Astrocyte of the cerebellum (primary cell): ENCODE data around the gene ZNF253.
"Not testable (repeated sequence)": the region's sequence is repeated elsewhere in the genome, so short reads cannot be mapped to it uniquely, and the experiment has no call there.

Experiments used
- DNase-seq: peaks from one replicate; pipeline ENCODE4 v3.0.0-alpha.2; 2011; ENCODE audit warnings: low read depth
- H3K4me3 ChIP-seq: 2 replicates; pipeline ENCODE4 v1.5.1; 2011; ENCODE audit warnings: mild to moderate bottlenecking, low read depth, low read length, moderate library complexity
- in situ Hi-C: cut with HindIII; loops from 2 replicates; pipeline ENCODE4 v1.10.0; 2017; ENCODE audit warnings: low sequenced_read_pairs
- TF ChIP-seq, protein P1 (sequence below): IDR thresholded peaks from 2 replicates; pipeline ENCODE4 v1.5.1; 2012; ENCODE audit warnings: low read length, low read depth, moderate library complexity, mild to moderate bottlenecking; ENCODE audit errors: missing control alignments

The ZNF253 gene

DNA sequence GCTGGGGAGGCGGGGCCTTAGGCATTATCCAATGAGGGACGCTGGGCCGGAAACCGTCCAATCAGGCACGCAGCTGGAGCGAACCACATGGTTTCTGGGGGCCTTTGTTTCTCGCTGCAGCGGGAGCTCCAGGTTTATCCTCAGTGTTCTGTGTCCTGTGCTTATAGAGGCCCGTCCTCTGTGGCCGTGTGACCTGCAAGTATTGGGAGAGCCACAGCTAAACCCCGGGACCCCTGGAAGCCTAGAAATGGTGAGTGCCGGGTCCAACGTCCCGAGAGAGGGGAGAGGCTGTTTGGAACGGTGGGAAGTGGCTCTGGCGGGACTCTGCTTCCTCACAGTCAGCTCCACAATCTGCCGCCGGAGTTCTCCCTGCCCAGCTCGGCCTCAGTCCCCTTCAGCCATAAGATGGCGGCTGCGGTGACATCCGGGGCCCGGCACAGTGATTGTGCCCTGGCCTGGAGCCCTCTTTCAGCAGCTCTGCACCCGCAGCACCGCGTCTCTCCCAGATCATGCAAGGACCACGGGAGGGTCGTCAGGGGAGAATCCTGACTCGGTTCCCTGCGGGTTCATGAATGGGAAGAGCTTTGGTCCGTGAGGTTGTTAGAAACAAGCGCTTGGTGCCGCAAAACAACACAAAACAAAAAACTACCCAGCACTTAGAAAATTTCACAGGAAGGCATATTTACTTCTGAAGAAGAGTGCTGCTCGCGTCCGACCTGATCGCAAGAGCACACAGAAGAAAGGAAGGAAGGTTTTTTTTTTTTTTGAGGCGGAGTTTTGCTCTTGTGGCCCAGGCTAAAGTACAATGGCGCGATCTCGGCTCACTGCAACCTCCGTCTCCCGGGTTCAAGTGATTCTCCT, at the start of gene ZNF253:
ZNF253 (plus strand) TSS at position 133 of the 861 bp plus-strand sequence; CDS start at position 248, 115 bp downstream.
- H3K4me3 ChIP-seq, result peak within 1 kb of the TSS; percentile 78
- peak; percentile 80 for DNase-seq
- in situ Hi-C loops, result no loop called here
- TF ChIP-seq, protein P1, sequence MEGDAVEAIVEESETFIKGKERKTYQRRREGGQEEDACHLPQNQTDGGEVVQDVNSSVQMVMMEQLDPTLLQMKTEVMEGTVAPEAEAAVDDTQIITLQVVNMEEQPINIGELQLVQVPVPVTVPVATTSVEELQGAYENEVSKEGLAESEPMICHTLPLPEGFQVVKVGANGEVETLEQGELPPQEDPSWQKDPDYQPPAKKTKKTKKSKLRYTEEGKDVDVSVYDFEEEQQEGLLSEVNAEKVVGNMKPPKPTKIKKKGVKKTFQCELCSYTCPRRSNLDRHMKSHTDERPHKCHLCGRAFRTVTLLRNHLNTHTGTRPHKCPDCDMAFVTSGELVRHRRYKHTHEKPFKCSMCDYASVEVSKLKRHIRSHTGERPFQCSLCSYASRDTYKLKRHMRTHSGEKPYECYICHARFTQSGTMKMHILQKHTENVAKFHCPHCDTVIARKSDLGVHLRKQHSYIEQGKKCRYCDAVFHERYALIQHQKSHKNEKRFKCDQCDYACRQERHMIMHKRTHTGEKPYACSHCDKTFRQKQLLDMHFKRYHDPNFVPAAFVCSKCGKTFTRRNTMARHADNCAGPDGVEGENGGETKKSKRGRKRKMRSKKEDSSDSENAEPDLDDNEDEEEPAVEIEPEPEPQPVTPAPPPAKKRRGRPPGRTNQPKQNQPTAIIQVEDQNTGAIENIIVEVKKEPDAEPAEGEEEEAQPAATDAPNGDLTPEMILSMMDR, result no peak

DNA sequence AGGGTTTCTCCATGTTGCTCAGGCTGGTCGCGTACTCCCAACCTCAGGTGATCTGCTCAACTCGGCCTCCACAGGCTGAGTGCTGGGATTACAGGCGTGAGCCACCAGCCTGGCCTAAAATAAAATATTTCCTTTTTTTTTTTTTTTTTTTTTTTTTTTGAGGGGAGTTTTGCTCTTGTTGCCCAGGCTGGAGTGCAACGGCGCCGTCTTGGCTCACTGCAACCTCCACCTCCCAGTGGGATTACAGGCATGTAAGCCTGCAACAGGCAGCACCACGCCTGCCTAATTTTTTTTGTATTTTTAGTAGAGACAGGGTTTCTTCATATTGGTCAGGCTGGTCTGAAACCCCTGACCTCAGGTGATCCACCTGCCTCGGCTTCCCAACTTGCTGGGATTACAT, 49.0 kb upstream of the ZNF253 start:
- no peak for DNase-seq
- TF ChIP-seq, protein P1, result no peak
- in situ Hi-C loops, result no loop called here
- no peak overlapping the region for H3K4me3 ChIP-seq

DNA sequence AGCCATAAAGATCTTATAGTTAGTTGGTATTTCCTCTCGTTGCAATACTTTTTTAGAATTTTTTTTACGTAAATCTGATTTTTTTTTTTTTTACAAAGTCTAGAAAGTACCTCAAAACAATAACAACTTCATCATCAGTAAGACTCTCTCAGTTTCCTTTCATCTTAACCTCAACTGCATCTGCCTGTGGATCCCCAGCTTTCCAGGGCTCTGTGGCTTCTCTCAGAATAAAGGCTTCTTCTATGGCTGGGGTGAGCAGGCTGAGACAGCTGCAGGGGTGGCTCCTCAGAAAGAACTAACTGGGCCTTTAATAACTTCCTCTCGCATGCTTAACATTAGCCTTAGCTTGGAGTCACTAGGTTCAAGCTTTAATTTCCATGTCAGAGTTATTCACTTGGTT, 48.3 kb upstream of the ZNF253 start:
- no peak overlapping the region for H3K4me3 ChIP-seq
- TF ChIP-seq, protein P1, result no peak
- in situ Hi-C loops, result no loop called here
- DNase-seq, result no peak

DNA sequence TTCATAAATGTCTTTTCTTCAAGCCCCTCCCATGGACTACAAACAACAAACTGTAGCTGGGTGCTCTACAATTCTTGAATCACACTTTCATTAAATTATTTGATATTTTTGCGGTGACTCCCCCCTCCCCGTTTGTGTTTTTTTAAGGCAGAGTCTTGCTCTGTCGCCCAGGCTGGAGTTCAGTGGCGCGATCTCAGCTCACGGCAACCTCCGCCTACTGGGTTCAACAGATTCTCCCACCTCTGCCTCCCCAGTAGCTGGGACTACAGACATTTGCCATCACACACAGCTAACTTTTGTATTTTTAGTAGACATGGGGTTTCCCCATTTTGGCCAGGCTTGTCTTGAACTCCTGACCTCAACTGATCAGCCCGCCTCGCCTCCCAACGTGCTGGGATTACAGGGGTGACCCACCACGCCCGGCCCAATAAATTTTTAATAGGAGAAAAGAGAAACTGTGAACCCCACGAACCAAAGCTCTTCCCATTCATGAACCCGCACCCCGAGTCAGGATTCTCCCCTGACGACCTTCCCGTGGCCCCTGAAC, 44.8 kb upstream of the ZNF253 start:
- H3K4me3 ChIP-seq, result peak overlapping the region; percentile 60
- TF ChIP-seq, protein P1, result no peak
- in situ Hi-C loops, result no loop called here
- no peak for DNase-seq

DNA sequence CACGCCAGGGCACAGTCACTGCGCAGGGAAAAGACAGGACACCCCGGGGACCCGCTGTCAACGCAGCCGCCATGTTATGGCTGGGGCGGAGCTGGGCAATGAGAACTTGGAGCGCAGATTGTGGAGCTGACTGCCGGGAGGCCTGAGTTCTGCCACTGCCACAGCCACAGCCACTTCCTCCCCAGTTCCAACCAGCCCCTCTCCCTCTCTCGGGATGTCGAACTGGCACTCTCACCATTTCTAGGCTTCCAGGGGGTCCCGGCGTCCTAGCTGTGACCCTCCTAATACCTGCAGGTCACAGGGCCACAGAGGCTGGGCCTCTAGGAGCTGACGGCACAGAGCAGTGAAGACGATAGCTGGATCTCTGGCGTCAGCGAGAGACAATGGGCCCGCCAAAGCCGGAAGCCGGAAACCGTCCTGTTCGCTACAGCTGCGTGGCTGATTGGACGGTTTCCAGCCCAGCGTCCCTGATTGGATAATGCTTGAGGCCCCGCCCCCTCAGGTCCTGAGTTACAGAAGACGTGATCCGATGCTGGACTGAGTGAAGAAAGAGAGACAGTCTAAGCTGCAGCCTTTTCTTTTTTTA, 44.2 kb upstream of the ZNF253 start, which contains the start of gene ZNF506:
ZNF506 (minus strand) TSS at position 385 of the 586 bp plus-strand sequence; CDS start at position 238, 147 bp downstream.
- in situ Hi-C loops, result no loop called here
- peak within 1 kb of the TSS; percentile 60 for H3K4me3 ChIP-seq
- TF ChIP-seq, protein P1, result no peak
- DNase-seq, result peak; percentile 92

DNA sequence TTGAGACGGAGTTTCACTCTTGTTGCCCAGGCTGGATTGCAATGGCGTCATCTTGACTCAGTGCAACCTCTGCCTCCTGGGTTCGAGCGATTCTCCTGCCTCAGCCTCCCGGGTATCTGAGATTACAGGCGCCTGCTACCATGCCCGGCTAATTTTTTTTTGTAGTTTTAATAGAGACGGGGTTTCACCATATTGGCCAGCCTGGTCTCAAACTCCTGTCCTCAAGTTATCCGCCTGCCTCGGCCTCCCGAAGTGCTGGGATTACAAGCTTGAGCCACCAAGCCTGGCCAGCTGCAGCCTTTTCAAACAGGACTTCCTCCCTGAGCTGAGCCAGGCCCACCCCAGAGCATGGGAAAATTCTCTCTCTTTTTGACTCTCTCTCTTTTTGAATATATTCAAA, 43.7 kb upstream of the ZNF253 start:
- in situ Hi-C loops, DNase-seq: not testable (repeated sequence)
- H3K4me3 ChIP-seq, result peak overlapping the region; percentile 60

DNA sequence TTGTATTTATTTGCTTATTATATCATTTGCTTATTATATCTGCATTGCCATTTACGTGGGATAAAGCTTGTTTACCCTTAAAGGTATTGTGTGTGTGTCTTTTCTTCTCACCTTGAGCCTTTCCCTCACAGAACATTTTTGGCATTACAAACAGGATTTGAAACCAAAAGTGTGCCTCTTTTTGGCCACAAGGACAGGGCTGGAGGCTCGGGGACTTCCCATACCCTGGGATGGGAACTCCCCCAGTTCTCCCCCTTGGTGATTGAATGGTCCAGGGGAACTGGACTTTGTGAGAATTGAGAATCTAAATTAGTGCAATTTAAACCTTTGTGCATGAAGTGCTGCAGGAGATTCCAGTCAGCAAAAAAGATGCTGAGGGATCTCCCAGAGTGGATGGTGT, 41.8 kb upstream of the ZNF253 start:
- no peak for DNase-seq
- in situ Hi-C loops, result no loop called here
- TF ChIP-seq, protein P1, result no peak
- no peak overlapping the region for H3K4me3 ChIP-seq
